GM18873 (cell line): ENCODE results near the gene RAB36.

Source experiments
- ATAC-seq: cut with Tn5 transposase; IDR thresholded peaks from one replicate; pipeline ENCODE4 v1.9.1; 2021; ENCODE audit warnings: mild to moderate bottlenecking, moderate library complexity, moderate number of reproducible peaks; ENCODE audit not compliant: unreplicated experiment, low FRiP score

RAB36 gene, protein sequence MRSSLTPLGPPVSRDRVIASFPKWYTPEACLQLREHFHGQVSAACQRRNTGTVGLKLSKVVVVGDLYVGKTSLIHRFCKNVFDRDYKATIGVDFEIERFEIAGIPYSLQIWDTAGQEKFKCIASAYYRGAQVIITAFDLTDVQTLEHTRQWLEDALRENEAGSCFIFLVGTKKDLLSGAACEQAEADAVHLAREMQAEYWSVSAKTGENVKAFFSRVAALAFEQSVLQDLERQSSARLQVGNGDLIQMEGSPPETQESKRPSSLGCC

DNA sequence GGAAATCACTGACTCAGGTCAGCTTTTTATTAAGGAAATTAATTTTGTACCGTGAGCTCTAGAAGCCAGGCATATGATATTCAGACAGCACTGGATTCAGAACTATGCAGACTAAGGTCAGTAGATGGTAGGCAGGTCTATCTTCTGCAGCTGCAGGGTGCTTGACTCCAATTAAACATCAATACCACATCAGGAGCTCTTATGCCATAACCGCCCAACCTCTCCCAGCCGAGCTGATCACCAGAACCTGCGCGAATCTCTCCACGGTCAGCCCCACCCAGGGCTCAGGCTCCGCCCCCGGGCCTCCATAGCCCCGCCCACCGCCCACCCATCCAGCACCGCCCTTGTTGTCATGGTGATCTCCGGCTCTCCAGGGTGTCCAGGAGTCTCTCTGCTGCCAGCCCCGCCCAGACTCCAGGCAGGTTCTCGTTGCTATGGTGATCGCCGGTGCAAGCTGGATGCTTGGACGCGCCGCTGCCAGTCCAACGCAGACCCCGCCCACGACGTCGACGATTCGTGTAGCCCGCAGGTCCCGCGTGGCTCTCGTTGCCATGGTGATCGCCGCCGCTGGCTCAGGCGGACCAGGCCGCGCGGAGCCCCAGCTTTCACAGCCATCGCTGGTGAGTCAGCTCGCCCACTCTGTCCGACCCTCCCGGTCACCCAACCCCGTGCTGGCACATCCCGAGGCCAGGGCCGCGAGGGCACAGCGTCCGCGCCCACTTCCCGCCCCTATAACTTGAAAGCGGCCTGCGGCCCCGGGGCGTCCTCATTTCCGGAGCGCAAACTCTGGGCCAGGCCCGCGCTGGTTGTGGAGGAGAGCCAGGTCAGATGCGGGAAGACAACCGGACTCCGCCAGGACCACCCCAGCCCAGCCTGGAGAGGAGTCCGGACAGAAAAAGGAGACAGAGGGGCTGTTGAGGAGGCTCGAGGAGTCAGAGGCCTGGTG lies at the start of gene RAB36:
TSS of gene RAB36 (plus strand) at position 546 of the 946 bp plus-strand sequence. CDS start 1,140 bp downstream, outside the sequence.
- no peak for ATAC-seq

DNA sequence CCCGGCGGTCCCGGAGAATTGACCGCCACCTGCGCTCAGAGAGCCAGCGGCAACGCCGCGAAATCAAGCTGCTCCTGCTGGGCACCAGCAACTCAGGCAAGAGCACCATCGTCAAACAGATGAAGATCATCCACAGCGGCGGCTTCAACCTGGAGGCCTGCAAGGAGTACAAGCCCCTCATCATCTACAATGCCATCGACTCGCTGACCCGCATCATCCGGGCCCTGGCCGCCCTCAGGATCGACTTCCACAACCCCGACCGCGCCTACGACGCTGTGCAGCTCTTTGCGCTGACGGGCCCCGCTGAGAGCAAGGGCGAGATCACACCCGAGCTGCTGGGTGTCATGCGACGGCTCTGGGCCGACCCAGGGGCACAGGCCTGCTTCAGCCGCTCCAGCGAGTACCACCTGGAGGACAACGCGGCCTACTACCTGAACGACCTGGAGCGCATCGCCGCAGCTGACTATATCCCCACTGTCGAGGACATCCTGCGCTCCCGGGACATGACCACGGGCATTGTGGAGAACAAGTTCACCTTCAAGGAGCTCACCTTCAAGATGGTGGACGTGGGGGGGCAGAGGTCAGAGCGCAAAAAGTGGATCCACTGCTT lies 49.4 kb upstream of the RAB36 start:
- no peak for ATAC-seq

DNA sequence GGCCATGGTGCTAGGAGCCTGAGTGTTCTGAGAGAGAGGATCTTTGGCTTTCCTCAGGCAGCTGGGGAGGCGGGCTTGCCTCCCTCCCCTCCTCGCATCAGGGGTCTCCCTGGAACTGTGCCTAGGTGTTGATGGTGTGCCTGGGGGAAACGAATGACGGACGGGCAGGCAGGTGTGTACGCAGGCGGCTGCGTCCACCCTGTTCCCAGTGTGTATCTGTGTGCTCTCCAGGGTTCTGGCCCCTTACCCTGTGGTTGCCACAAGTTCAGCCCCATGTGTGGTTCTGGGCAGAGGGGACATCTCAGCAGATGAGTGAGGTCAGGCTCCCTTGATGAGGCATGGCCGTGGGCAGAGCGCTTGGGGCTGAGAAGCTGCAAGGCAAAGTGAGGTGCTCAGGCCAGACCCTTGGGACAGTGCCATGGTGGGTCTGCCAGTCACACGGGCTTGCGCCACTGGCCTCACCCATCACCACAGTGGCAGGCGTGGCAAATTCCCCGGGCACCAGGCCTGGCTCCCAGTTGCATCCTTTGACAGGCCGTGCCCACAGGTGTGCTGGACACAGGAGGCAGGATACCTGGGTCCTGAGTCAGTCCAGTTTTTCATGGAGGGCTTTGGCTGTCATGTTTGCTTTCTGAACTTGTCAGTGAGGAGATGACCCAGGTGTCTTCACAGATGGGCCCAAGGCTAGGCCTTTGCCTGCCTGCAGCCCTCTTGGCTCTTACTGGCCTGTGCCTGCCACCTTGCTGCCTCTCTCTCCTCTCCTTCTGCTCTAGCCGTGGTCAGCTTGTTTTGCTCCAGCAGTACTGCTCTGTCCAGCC lies 47.7 kb upstream of the RAB36 start:
- ATAC-seq = no peak

DNA sequence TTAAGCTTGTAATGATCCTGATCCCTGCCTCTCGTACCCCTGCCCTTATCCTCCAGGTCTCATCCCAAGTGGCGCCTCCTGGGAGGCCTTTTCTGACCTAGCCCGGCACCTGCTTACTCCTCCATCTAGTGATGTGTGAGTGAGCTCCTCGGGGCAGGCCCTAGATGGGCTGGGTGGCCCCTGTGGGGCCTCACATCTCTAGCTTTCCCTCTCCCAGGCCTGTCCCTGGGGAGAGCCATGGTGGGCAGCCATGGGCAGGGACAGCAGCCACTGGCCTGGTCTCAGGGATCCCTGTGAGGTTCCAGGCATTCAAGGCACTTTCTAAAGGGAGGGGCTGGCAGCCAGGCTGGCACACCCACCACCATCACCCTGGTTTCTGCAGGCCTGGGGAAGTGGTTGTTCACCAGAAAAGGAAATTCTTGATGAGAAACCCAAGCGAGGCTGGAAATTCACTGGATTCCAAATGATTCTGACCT lies 47.0 kb upstream of the RAB36 start:
- no peak for ATAC-seq

DNA sequence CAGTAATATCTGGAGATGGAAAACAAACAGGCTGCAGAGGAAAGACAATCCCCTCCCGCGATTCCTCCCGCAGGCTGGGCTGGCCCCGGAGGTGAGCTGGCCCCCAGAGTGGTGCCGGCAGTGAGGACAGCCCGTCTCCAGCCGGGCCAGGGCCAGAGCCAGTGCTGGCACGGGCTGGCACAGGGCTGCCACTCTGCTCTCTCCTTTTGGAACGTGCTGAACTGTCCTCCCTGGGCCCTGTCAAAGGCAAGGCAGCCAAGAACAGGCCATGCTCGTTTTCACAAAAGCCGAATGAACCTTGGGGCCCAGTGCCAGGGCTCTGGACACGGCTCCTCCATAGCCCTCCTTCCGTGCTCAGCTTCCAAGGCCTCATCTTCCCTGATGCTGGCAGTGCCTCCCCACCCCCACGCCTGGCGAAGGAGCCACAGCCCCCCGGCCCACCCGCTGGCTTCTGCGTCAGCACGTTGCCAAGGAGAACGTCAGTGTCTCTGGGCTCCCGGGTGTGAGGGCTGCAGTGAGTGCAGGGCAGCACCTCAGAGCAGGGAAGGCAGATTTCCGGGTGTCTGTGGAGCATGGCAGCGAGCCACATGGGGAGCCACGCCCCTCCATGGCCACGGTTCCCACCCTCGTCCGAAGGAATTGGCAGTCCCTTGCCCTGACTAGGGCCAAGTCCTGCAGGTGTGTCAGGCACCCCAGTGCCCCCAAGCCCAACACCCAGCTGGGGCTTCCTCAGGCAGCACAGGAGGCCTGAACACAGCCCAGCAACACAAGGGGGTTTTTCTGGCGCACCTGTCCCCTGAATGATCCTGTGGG lies 46.4 kb upstream of the RAB36 start:
- no peak for ATAC-seq

DNA sequence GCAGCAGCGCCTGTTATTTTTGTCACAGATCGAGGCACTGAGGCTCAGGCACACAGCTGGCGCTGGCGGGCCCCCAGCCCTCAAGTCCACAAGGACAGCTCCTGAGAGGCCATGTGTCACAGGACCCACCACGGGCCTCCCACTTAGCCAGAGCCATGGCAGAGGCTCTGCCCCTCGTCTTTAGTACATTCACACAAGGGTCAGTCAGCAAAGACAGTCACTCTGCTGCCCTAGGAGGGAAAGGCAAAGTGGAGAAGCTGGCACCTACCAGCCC lies 45.8 kb upstream of the RAB36 start:
- no peak for ATAC-seq

DNA sequence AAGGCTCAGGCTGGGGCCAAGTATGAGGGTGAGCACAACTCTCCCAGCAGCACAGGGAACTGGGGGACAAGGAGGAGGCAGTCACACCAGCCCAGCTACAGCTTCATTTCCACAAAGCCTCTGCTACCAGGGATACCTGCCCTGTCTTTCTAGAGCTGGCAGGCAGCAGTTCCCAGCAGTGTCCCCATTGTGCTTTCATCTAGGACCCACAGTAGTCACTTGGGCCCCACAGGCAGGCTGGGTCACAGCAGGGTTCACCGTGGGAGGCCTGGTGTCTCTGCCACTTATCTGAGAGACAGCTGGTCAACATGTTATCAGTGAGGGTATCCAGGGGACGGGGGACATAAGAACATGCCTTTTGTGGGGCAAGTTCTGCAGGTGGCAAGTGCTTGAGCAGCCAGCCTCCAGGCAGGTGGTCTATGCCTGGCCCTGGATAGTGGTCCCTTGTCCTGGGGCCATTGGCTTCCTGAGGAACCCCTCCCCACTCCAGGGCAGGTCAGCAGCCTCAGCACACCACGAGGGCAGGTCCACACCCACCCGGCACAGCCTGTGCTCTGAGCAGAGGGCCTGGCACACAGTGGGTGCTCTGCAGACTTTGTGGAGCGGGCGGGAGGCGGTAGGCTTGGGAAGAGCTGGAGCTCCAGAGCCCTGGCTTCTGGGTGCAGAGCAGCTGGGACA lies 45.0 kb upstream of the RAB36 start:
- no peak for ATAC-seq

DNA sequence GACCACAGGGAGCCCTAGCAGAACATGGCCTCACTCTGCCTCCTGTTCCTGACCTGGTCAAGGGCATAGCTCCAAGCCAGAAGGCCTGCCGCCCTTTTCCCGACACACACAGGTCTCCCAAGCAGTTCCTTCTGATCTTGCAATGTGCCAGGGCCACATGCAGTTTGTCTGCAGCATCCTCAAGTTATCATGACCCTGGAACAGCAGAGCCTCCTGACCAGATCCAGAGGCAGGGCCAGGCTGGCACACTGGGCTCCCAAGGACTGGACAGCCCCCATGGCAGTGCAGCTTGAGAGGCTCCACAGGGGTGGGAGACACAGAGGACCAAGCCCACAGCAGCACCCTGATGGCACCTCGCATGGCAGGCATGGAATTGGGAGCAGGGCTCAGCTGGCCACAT lies 43.8 kb upstream of the RAB36 start:
- no peak for ATAC-seq

DNA sequence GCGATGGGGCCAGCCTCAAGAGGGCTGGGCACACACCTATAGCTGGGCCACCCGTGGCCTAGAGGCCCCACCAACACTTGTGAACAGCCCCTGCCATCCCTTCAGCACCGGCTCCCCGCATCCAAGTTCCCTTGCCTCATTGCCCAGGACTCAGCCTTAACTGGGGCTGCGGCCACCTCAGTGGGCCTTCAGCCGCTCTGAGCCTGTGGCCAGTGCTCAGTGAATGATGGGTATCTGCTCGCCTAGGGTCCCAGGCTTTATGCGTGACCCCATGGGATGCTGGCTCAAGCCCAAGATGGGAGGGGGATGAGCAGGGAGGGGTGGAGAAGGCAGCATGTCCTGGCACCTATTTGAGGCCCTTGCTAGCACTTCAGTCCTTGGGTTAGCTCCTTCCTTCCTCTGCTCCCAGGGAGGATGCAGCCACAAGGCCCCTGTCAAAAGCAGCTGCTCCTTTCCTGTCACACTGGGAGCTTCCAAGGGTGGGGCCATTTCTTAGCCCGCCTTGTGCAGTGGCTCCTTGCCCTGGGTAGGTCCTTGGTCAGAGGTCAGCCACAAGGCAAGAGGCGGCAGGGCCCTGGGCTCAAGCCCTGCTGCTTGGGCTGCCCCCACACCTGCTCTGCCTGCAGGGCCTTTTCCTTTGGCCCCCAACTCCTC lies 43.1 kb upstream of the RAB36 start:
- no peak for ATAC-seq

DNA sequence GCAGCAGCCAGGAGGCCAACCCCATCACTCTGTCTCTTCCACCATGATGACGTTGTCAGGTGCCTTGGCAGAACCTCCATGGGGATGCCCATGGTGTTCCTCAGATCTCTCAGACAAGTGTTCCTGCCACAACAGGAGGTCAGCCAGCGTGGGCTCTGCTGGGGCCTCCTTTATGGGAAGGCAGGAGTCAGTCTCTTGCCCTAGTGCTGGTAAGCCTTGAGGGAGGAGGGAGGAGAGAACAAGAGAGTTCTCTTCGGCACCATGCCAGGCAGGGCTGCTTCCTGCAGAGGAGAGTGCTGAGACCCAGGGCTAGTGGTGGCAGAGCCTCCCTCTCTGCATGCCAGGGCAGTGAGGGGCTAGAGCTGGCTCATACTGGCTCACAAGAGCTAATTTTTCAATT lies 42.5 kb upstream of the RAB36 start:
- no peak for ATAC-seq

DNA sequence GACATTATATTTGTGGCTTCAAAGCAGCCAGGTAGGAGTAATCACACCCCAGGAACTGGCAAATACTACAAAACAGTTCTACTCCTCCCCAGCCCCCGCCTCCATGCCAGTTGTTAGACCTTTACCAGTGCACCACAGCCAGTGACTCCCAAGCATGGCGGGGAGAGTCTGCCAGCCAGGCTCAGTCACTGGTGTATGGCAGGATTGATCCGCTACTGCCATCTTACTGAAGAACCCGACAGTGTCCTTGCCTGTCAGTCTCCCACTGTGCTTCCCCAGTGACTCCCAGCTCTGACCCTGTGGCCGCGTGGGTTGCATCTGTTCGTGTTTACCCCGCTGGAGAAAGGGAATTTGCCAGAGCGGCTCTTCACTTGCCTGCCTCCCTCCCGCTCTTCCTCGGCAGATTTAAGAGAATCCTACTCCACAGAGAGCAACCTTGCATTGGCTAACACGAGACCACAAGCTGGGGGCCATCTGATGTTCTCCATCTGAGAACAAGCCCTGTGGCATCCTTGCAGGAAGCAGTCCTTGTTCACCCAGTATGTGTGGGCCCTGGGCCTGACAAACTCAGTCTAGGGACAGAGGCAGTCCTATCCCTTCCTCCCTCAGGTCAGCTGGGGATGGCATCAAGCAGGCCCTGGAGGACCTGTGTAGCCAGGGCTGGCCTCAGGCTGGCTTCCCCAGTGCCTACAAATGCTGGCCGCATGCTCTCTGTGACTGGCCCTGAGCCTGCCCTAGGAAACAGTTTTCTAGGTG lies 41.9 kb upstream of the RAB36 start:
- no peak for ATAC-seq

DNA sequence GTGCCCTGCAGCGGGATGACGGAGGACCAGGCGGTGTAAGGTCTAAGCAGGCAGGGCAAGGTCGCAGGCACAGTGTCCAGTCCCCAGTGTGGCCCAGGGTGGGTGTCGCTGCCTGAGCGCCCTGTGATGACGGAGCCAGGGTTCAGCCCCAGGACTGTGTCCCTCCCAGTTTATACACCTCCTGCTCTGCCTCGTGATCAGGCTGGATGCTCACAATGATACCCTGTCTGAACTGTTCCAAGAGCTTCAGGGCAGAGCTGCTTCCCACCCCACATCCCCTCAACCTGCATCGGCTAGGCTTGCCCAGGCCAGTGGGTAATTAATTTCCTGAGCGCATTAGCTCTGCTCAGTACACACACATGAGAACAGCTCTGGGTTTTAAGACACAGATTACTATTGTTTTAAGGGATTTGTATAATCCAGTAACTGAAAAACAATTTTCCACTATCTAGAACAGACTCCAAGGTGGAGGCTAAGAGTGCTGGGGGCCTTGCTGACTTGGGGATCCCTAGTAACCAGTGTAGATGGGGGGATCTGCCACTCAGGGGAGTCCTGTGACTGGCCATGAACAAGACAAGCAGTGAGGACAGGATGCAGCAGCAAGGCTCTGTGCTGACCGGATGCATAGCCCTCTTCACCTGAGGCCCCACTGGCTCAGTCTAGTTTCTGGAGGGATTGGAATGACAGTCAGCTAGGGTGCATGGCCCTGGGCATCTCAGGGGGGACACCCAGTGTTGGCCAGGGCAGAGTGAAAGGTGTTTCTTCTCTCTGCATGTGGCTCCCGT lies 40.9 kb upstream of the RAB36 start:
- no peak for ATAC-seq

DNA sequence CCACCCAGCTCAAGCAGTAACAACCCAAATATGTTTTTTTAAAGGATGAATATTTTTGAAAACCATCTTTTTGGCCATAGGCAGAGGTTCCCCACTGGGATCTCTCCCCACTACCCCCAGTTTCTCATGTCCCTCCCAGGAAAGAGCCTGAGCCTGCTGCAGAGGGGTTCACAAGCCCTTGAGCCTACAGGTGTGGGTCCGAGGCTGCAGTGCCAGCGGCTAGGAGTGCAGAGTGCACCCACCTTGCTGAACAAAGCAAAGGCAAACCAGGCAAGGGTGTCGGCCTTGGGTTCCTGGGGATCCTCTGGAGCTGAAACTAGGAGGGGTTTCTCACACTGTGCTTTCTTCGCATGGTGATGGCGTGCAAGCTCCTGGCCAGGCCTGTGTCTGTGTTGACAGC lies 40.0 kb upstream of the RAB36 start:
- no peak for ATAC-seq

DNA sequence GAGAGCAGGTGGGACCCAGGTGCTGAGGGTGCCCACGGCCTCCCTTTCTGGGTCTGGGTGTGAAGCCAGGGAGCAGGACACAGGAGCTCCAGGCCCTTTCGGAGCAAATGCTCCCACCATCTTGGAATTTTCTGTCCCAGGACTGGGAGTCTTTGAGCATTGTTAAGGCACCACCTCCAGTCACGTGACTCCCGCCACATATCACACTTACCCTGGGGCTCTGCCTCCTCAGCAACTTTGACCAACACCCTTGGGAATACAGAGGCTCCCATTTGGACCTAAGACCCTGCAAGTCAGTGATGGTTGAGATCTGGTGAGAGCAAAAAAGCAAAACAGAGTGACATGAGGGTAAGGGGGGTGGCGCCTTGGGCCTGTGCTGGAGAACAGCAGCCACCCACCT lies 39.4 kb upstream of the RAB36 start:
- no peak for ATAC-seq

DNA sequence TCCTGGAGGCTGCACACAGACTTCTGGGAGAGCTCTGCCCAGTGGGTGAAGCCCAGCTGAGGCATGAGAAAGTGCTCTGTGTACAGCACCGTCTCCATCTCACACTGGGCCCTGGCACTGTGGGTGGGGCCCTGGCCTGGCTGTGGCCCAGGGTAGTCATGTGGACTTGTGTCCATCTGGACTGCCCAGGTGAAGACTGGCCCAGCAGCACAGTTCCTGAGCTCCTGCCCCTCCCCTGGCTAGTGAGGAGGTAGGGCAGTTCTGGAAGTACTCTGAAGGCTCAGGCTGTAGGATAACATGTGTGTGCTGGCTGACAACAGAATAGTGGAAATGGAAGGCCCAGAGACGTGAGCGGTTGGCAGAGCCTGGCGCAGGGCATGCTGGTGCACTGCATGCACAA lies 38.9 kb upstream of the RAB36 start:
- no peak for ATAC-seq

DNA sequence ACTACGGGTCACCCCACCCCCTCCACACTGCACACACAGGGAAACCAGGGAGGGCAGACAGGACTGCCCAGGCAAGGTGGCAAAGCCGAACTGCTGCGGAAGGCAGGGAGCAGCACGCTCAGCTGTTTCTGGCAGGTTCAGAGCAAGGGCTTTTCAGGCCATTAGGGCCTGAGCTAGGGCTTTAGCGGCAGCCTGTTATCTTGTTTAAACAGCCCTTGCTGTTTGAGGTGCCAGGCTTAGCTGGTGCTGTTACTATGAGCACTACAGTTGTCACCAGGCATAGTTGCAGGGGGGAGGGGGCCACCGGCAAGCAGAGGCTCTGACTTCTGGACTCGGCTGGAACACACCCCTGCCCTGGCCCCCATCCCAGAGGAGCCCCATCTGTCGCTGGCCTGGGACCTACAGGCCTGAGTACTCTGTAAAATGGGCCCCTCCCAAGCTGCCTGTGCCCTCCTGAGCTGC lies 38.3 kb upstream of the RAB36 start:
- no peak for ATAC-seq
